SHP77 (cell line): ENCODE measurements around the gene OR52N2.

ENCODE experiments used
- DNase-seq, 2 experiments: peaks; one replicate each; lab custom pipeline; 2025; lab: John Stamatoyannopoulos, UW

OR52N2 gene

DNA sequence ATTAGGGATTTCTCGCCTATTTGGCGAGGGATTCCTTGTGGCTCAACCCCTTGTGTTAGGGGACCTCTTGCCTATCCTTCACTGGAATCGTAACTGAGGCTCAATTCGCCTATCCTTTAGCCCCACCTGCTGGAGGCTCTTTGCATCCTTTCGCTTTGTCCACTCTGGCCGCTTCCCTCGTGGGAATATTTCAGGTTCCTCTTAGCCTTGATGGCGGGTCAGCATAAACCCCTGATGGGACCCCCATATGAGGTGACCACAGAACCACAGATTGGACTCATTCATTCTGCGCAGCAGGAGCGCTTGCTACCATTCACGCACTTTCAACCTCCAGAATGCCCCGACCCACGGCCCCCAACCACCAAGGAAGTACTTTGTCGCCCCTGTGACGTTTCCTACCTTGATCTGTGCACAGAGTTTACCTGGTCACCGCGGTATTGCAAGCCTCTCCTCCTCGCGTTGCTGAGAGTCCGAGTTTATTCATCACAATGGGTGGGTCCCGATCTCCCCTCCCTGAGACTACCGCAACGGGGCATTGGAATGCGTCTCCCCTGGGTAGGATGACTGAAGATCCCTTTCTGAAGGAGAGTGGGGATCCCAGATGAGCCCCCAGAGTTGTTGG lies at the start of gene OR52N2:
OR52N2 (plus strand) TSS at position 425 of the 622 bp plus-strand sequence. CDS start 11,412 bp downstream, outside the sequence.
- peak; percentile 7 to 52 for DNase-seq

DNA sequence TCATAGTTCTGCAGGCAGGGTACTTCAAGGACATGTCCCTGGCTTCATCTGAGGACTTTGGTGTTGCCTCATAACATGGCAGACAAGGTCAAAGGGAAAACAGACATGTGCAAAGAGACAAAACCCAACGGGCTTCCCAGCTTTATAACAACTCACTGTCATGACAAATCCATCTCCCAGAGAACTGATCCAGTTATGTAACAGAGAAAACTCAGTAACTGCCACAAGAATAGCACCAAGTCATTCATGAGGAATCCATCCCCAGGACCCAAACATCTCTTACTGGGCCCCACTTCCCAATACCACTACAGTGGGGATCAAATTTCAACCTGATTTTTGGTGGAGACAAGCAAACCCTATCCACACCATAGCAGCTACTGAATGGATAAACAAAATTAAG lies 41.7 kb upstream of the OR52N2 start:
- DNase-seq: no peak

DNA sequence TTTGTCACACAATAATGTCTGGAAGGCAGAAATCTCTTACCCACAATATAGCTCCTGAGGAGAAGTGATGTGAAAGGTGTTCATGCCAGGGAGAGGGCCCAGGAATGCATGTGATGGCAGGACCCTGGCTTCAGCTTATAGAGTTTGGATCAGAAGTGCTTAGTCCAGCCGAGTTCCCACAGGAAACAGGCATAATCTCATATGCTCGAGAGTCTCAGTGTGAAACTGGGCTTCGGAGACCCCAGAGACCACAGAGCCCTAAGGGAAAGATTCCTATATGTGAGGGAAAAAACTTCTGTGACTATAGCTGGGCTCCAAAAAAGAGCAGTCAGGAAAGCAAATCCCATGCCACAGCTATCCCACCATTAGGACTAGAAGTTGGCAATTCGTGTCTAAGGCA lies 25.5 kb upstream of the OR52N2 start, which contains the start of gene OR52N5:
OR52N5 (minus strand) TSS at position 101 of the 400 bp plus-strand sequence. CDS start 4,721 bp downstream, outside the sequence.
- DNase-seq: no peak

DNA sequence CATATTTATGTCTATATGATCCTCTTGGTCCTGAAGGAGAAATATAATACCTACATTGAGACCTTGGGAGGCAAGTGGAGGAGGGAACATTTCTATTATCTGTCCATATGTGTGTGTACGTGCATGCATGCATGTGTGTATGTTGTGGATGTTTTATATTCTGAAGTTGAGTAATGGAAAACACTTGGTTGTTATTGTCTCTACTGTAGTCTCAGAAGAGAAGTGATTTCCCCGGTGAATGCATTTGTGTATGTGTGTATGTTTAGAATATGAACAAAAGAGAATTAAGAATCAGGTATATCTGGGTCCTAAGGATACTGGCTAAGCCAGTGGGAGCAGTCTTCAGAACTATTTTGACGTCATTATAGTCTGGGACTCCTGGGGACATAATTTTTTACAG lies 17.6 kb upstream of the OR52N2 start, which contains the start of gene OR52N1:
OR52N1 (minus strand) TSS at position 101 of the 400 bp plus-strand sequence. CDS start 2,449 bp downstream, outside the sequence.
- DNase-seq: no peak

DNA sequence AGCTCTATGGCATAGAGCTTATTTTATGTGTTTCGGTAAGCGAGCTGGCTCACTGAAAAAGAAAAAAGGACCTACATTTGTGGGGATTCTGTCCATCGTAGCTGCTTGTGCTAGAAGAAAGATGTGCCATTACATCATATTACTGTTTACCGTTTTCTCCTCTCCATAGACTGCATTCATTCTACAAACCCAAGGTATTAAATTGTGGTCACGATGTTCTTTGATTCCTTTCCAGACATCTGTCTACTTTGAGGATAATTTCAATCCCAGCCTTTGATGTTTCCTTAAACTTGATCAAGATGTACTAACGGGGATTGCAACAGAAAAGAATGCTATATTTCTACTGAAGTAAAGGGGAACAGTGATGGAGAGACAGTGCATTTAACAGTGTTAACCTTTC lies 12.2 kb upstream of the OR52N2 start:
- DNase-seq: no peak

DNA sequence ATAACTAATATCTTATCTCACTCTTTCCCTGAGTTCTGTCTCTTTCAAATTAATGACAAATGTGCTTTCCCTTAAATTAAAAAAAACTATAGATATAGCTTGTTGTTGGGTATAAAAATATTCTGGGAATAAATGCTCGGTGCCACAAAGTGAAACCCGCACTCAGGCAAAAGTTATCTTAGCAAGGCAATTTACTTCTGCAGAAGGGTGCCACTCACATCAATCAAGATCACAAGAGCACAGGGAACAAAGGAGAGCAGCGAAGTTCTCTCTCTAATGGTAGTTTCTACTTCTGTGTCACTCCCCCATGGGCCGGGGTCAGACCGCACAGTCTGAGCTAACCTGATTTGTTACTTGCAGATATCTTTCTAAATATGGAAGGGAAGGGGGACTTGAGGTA lies 4.7 kb upstream of the OR52N2 start:
- no peak for DNase-seq

DNA sequence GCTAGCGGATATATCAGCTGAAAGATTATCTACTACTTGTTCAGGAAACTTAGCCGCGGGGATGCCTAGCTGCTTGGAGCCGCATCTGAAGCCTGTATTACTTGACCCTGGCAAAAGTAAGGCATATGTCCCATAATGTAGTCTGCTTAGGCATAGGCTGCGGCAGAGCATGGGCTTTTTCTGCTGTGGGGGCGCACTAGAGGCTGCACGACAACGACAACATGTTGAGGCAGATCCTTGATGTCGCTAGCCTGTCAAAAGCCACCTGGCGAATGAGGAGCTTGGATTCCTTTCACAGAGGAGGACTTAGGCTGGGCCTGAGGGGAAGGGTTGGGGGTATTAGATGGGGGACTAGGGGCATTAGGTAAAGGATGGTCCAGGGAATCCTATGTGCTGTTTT lies 1.1 kb upstream of the OR52N2 start:
- DNase-seq: no peak

DNA sequence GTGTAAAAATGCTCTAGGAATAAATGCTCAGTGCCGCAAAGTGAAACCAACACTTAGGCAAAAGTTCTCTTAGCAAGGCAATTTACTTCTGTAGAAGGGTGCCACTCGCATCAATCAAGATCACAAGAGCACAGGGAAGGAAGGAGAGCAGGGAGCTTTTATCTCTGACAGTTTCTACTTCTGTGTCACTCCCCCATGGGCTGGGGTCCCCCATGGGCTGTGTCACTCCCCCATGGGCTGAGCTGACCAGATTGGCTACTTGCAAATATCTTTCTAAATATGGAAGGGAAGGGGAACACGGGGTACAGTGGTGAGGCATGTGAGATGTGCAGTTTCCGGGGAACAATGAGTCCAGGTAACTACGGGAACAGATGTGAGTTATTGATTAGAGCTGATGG lies 397 bp downstream of the OR52N2 start:
- no peak for DNase-seq

DNA sequence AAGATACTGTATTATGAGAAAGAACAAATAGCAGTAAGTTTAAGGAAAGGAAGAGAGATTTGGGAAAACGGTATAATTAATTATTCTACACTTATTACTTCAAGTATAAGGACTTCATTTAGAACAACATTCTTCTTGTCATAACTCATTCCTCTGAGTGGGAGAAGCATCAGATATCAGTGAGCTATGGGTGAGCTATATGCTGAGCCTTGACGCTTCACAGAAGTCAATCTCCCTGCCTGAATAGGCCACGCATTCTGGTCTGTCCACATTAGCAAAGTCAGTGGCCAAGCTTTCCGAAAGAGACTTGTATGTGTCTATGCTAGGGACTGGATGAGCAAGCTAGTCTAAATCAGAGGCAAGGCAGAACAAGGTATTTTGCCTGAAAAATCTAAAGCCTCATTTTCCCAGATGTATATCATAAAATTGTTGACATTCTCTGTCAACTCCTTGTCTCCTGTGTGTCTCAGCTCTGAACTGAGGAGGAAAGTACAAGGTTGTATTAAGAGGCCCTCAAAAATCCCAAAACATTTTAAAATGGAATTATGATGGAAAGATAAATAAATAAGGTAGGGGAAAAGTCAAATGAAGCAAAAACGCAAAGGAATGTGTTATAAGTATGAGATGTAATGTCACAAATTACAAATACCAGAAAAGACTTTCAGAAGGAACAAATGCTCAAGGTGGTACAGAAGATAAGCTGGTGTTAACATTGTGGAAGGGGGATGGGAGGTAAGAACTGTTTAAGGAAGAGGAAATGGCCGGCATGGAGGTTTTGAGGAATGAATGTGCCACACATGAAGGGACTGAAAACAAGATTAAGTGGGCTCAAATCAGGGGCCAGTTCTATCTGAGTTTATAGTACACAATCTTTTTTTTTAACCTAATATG lies 1.4 kb downstream of the OR52N2 start:
- no peak for DNase-seq

DNA sequence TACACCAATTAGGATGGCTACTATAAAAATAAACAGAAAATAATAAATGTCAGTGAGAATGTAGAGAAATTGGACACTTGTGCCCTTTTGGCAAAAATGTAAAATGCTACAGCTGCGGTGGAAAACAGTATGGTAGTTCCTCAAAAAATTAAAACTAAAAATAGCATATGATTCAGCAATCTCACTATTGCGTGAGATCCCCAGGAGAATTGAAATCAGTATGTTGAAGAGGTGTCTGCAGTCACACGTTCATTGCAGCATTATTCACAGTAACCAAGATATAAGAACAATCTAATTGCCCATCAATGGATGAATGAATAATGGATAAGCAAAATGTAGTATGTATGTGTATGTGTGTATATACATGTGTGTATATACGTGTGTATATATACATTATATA lies 6.8 kb downstream of the OR52N2 start:
- DNase-seq: no peak

DNA sequence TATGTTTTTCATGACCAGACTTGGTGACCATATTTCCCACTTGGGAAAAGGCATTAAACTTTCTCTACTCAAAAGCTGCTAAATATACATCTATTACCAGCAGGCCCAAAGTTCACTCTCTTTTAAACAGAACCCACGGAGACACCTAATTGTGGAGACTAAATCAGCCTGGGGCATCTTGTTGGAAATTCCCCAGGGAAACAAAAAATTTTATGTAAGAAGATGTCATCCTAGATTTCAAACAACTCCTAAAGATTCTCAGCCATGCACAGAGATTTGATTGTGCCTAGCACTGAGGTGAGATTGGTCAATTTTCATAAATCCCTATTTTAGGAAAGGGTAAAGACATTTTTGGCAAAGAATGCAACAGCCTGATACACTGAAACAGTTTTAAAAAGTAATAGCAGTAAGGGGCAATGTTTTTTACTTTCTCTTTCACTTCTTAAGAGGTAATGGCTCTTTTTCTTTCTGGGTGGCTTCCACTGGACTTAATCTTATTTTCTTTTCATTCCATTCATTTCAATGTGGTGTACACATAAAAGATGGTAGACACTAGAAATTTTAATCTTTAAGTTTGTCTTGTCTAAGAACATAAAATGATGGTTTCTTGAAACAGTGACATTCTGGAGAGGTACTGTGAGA lies 9.6 kb downstream of the OR52N2 start:
- DNase-seq: no peak

DNA sequence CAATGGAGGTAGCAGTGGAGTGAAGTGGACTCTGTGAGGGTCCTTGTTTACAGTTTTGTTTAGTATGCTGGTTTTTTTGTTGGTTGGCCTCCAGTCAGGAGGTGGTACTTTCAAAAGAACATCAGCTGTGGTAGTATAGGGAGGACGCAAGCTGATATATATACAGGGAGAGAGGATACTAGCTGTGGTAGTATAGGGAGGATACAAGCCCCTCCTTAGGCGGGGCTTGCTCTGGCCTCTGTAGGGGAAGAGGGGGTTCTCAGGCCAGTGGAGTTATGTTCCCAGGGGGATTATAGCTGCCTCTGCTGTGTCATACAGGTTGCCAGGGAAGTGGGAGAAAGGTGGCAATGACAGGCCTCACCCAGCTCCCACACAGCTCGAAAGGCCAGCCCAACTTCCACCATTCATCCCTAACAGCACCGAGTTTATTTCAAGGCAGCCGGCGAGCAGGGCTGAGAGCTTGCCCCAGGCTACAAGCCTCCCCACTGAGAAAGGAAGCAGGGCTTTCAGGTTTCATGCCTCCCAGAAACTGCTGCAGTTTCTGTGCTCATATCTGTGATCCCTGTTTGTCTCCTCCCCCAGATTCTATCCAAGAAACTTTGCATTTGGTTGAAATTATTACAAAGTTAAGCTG lies 22.6 kb downstream of the OR52N2 start:
- DNase-seq: no peak

DNA sequence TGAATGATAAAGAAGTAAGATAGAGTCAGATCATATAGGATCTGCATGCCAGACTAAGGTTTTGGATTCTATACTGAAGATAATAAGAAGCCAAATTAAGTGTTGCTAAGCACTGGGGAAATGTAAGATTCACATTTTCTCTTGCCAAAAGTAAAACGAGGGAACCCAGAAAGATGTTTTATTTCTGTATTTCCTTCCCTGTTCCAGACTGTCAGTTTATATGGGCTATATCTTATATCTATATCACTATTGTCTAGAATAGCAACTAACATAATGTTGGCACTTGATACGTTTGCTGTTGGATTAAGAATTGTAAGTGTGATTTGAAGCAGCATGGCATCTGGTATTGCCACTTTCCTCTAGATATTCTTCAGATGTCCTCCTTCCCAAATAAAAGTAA lies 24.7 kb downstream of the OR52N2 start:
- no peak for DNase-seq

DNA sequence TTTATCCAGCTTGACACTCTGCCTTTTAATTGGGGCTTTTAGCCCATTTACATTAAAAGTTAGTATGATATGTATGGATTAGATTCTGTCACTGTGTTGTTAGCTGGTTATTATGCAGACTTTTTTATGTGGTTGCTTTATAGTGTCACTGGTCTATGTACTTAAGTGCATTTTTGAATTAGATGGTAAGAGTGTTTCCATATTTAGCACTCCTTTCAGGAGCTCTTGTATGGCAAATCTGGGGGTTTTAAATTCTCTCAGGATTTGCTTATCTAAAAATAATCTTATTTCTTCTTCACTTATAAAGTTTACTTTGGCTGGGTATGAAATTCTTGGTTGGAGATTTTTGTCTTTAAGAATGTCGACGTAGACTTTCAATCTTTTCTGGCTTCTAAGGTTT lies 29.0 kb downstream of the OR52N2 start:
- no peak for DNase-seq

DNA sequence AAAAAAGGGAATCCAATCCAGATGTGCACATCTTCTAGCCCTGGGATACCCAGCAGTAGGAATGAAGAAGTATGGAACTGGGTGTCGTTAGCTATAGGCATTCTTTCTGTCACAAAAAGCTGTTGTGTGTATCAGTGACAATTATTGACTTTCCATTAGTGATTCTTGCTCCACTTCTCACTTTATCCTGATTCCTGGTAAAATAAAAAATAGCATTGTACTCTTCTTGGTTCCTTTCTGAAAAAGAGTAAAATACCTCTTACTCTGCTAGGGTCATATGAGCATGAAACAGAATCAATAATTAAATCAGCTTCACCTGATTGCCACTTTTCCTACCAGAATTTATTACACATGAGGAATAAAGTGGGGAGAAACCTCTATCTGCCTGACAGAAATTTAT lies 33.1 kb downstream of the OR52N2 start, which contains the start of gene OR52E6:
OR52E6 (minus strand) TSS at position 101 of the 400 bp plus-strand sequence; CDS start at position 101, 0 bp downstream.
- no peak for DNase-seq

DNA sequence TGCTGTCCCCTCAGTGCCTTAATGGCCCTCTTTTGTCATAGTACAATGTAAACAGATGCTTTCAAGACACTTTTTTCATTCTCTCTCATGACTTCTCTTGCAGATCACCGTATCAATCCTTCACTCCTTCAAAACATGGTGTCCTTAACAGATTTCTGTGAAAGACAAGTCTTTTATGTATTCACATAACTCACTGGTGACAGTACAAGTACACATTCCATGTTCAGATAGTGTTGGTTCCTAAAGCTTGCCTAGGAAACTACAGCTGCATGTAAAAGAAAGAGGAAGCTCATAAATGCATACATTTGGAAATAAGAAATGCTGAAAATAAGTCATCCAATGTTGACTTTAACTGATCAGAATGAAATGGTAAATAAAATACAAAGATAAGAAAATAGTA lies 38.0 kb downstream of the OR52N2 start:
- DNase-seq: no peak

DNA sequence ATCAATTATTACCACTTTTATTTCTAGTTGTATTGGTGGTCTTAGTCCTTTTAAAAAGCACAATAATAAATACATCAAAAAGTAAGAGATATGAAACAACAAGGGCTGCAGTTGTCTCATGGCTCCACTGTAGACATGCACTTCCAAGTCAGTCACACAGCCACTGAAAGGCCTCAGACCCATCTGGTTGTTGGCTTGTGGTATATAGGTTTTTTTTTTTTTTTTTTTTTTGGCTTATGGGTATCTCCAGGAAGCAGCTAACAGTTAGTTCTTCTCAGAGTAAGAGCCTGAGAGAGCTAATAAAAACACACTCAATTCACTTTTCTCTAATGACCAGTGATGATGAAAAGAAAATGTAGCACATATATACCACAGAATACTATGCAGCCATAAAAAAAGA lies 39.0 kb downstream of the OR52N2 start:
- DNase-seq: no peak

DNA sequence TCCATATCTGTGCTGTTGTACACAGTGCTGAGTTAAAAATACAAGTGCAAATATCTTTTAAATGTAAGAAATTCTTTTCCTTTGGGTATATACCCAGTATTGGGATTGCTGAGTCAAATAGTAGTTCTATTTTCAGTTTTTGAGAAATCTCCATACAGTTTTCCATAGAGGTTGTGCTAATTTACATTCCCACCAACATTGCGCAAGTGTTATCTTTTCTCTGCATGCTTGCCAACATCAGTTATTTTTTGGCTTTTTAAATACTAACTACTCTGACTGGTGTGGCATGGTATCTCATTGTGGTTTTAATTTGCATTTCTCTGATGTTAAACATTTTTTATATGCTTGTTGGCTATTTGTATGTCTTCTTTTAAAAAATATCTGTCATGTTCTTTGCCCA lies 42.3 kb downstream of the OR52N2 start:
- no peak for DNase-seq

DNA sequence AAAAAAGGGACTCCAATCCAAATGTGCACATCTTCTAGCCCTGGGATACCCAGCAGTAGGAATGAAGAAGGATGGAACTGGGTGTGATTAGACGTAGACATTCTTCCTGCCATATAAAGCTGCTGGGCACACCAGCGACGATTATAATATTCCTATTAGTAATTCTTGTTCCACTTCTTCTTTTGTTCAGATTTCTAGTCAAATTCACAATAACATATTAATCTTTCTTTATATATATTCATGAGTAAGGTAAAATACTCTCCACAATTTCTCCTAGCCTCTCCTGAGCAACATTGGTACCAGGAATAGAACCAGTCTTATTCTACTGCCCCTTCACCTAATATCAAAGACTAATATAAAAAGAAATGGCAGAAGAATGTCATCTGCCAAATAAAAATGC lies 48.9 kb downstream of the OR52N2 start, which contains the start of gene OR52E8:
OR52E8 (minus strand) TSS at position 101 of the 400 bp plus-strand sequence; CDS start at position 101, 0 bp downstream.
- no peak for DNase-seq

DNA sequence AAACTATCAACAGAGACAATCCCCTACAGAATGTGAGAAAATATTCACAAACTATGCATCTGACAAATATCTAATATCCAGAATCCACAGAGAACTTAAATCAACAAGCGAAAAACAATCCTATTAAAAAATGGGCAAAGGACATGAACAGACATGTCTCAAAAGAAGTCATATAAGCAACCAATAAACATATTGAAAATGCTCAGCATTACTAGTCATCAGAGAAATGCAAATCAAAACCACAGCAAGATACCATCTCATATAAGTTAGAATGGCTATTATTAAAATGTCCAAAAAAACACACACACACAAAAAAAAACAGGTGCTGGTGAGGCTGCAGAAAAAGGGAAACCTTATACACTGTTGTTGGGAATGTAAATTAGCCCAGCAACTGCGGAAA lies 57.1 kb downstream of the OR52N2 start:
- no peak for DNase-seq
